Stimulated activated CD8-positive, alpha-beta memory T cell treated with anti-CD3 and anti-CD28 coated beads, Interleukin-15, amount 100 ng/mL, for 4 hours (primary cell): ENCODE results near the gene ECT2.
"Not testable (repeated sequence)": the region's sequence is repeated elsewhere in the genome, so short reads cannot be mapped to it uniquely, and the experiment has no call there.

Source experiments
- DNase-seq, 2 donors: peaks; one replicate each; pipeline ENCODE4 v3.0.0-alpha.2; 2020; ENCODE audit warnings: low read depth in 2 of 2

ECT2 gene, protein sequence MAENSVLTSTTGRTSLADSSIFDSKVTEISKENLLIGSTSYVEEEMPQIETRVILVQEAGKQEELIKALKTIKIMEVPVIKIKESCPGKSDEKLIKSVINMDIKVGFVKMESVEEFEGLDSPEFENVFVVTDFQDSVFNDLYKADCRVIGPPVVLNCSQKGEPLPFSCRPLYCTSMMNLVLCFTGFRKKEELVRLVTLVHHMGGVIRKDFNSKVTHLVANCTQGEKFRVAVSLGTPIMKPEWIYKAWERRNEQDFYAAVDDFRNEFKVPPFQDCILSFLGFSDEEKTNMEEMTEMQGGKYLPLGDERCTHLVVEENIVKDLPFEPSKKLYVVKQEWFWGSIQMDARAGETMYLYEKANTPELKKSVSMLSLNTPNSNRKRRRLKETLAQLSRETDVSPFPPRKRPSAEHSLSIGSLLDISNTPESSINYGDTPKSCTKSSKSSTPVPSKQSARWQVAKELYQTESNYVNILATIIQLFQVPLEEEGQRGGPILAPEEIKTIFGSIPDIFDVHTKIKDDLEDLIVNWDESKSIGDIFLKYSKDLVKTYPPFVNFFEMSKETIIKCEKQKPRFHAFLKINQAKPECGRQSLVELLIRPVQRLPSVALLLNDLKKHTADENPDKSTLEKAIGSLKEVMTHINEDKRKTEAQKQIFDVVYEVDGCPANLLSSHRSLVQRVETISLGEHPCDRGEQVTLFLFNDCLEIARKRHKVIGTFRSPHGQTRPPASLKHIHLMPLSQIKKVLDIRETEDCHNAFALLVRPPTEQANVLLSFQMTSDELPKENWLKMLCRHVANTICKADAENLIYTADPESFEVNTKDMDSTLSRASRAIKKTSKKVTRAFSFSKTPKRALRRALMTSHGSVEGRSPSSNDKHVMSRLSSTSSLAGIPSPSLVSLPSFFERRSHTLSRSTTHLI

GRCh38 chr3:172750368-172751174, at the start of gene ECT2:
TSS of gene ECT2 (plus strand) at chr3:172750726. CDS start at chr3:172754531, 3,805 bp downstream.
- peak; percentile 89 to 96 for DNase-seq

DNA sequence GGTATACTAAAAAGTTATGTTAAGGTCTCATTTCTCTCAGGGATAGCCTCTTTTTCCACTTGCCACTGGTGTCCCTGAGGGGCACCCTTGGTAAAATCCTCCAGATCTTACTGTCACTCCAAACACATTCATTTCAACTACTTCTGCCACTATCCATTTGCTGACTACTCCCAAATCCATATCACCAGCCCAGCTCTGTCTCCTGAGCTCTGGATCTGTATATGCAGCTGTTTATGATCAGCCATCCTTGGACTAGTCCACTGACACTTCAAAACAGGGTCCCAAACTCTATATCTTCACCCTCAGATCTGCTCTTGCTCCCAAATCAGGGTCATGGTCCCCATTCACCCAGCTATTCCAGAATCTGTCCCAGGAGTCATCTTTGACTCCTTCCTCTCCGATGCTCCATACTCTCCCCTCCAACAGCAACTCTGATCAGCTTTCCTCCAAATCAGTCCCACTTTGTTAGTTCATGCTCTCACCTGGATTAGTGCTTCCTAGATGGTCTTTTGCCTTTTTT, 49.5 kb upstream of the ECT2 start:
- no peak for DNase-seq

DNA sequence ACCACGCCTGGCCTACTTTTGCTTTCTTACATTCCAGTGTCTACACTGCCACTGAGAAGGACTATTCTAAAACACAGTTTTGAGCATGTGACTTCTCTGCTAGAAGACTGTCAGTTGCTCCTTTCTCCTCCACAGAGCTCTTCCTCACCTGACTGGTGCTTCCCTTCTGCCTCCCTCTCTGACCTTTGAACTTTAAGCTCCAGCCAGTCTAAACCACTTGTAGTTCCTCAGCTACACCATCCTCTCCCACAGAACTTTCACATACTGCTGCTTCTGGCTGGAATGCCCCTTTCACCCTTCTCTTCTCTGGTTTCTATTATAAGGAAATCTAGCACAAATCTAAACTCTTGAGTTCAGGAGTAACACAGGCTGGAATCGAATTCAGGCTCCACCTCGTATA, 48.8 kb upstream of the ECT2 start:
- DNase-seq, result no peak

DNA sequence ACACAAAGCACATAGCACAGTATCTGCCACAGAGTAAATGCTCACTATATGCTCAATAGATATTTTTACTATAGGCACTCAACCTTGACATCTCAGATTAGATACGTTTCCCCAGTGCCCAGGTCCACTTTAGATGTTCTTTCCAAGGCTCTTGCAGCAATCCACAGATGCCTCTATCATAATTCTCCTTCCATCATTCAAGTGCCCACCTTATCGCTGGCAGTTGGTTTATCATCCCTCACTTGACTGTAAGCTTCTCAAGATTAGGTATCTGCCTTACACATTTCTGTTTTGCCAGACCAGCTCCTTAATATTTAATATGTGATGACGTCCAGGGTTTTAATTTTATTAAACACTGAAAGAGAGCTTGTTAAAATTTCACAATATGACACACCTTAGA, 48.3 kb upstream of the ECT2 start:
- DNase-seq, result no peak

DNA sequence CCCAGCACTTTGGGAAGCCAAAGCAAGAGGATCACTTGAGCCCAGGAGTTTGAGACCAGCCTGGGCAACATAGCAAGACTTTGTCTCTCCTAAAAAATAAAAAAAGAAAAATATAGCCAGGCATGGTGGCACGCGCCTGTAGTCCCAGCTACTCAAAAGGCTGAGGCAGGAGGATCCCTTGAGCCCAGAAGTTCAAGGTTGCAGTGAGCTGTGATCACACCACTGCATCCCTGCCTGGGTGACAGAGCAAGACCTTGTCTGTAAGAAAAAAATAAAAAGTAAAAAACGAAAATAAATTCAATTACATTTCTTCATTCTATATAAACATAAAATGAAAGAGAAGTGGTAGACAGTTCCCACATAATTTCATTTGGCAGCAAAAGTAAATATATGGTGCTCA, 47.8 kb upstream of the ECT2 start:
- DNase-seq, result not testable (repeated sequence)

DNA sequence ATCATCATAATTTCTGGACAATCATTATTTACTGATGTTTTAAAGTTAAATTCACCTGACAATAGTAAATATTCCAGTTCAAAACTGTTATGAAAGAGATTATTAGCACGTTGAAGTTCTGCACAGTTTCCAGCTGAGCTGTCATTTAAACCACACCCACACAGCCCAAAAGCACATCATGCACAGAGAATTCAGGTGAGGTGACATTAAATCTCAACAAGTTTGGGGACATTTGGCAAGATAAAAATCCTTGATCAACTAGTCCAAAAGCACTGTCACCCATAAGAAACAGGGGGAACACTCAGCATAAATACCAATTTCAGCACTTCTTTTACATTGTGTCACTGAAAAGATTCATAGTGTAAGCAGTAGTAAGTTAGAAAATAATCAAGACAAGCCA, 46.5 kb upstream of the ECT2 start:
- DNase-seq, result no peak

DNA sequence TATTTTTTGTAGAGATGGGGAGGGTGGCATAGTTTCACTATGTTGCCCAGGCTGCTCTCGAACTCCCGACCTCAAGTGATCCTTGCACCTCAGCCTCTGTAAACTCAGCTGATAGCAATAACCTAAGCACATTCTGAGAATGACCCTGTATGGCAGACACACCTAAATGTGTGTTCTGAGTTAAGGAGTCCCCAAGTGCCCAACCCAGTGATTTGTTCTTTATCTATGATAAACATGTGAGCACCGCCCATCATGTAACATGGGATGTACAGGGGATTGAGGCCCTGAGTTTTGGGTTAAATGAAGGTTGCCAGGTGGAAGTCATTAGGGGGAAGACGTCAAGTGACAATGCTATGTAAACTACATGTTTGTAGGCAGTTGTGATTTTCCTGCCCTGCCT, 45.4 kb upstream of the ECT2 start:
- no peak for DNase-seq

DNA sequence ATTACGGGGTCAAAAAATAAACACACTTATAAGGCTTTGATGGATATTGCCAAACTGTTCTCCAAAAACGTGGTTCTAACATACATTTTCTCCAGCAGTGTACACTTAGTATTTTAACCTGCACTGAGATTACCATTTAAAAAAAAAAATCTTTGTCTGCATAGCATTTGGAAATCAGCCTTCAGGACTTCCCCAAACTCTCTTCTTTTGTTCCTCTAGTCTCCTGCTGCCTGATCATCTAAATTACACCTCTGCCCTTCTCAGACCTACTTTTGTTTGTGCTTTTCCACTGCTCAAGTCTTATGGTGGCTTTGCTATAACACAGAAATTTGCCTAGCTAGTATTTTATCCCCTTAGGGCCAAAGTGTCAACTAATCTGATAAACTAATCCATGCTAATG, 43.5 kb upstream of the ECT2 start:
- DNase-seq, result no peak

DNA sequence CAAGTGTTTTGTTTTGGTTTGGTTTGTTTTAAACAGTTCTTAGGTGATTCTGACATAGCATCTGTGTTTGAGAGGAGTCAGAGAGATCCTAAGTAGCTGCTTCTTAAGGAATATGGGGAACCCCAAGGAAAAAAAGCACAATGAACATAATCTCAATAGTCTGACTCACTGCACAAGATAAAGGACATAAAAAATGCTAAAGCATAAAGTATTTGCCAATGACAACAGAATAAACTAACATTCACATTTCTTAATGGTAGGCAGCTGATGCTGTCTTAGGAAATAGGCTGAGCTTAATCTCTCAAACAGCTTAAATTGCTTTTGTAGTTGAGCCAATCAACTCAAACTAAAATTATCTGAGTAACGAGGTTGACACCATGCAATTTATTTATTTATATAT, 42.6 kb upstream of the ECT2 start:
- DNase-seq, result no peak

- DNase-seq, result no peak
Observed at GRCh38 chr3:172708921-172709773, 41.4 kb upstream of the ECT2 start.

DNA sequence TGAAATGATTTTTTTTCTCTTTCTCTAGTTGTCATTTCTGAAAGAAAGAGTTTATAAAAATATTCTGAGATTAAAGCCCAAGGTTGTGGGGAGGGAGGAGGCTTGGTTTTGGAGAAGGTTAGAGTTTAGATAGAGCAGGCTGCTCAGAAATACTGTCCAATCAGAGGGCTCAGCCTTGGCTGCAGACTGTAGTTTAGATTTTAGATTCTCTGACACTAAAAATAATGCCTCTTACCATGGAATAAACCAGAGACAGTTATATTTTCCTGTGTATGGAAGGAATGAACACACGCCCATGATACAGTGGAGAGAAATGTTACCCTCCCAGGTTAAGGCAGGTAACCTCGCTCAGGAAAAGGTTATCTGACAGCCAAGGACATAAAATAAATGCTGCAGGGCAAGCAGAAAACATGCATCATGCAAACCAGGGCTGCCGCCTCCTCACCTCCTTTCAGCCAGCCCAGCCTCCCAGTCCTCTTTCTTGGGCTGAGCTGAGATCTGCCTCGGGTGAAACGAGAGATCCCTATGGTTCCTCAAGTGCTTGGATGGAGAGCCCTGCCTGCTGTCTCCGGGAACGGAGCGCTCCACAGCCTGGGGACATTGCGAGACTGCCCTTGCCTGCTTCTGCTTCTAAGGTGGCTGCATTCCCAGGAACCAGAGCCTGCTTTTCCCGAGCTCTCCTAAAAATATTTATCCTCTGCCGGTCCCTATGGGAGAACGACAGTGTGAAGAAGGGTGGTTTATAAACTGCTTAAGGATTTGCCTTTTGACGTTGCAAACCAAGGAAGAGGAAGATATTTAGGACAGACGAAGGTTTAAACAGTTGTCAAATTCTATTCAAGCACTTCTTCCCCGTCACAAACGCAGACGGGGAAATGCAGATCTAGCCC, 40.5 kb upstream of the ECT2 start:
- no peak for DNase-seq

GRCh38 chr3:172710664-172711453, 39.7 kb upstream of the ECT2 start, which contains the start of gene NCEH1:
TSS of gene NCEH1 (minus strand) at chr3:172711067. CDS start at chr3:172710984, 83 bp downstream.
- peak; percentile 32 to 43 for DNase-seq

- DNase-seq, result no peak
Observed at GRCh38 chr3:172711454-172711795, 39.1 kb upstream of the ECT2 start.

GRCh38 chr3:172713316-172713715, 37.2 kb upstream of the ECT2 start:
- DNase-seq, result no peak

DNA sequence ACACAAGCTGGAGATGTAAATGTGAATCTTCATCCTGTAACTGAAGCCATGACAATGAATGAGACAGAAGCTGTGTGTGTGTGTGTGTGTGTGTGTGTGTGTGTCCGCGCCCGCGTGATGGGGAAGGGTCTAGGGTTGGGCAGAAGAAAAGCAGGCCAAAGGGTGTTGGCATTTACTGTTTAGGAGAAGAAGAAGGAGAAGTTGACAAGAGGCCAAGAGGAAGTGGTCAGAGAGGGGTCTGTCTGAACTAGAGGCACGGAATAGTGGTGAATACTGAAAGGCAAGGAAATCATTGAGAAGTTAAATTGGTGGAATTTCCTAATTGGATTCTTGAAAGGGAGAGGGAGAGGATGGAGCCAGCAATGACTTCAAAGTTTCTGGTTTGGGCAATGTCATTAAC, 34.0 kb upstream of the ECT2 start:
- DNase-seq, result no peak

- no peak for DNase-seq
Observed at GRCh38 chr3:172717493-172718088, 32.9 kb upstream of the ECT2 start.

GRCh38 chr3:172722536-172723040, 27.9 kb upstream of the ECT2 start:
- not testable (repeated sequence) for DNase-seq

GRCh38 chr3:172726380-172726779, 24.1 kb upstream of the ECT2 start:
- DNase-seq, result no peak
